ENCODE measurements around the gene GAGE12J.

DNA sequence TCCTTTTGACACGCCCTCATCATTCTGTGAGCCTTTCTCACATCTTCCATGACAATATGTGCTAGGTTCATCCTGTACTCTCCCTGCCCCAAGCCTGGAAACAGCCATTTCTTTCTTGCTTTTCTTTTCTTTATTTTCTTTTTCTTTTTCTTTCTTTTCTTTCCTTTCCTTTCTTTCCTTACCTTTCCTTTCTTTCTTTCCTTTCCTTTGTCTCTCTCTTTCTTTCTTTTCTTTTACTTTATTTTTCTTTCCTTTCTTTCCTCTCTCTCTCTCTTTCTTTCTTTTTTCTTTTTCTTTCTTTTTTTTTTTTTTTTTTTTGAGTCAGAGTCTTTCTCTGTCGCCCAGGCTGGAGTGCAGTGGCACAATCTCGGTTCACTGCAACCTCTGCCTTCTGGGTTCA is 37.6 kb upstream of the GAGE12J start:
- TF ChIP-seq, protein P1, sequence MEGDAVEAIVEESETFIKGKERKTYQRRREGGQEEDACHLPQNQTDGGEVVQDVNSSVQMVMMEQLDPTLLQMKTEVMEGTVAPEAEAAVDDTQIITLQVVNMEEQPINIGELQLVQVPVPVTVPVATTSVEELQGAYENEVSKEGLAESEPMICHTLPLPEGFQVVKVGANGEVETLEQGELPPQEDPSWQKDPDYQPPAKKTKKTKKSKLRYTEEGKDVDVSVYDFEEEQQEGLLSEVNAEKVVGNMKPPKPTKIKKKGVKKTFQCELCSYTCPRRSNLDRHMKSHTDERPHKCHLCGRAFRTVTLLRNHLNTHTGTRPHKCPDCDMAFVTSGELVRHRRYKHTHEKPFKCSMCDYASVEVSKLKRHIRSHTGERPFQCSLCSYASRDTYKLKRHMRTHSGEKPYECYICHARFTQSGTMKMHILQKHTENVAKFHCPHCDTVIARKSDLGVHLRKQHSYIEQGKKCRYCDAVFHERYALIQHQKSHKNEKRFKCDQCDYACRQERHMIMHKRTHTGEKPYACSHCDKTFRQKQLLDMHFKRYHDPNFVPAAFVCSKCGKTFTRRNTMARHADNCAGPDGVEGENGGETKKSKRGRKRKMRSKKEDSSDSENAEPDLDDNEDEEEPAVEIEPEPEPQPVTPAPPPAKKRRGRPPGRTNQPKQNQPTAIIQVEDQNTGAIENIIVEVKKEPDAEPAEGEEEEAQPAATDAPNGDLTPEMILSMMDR (conservative IDR thresholded peaks at IDR 0.05) = no peak
- TF ChIP-seq EZH2 (IDR thresholded peaks at IDR 0.05; ENCODE audit: low read depth) = no peak
